Activated CD4-positive, alpha-beta T cell treated with anti-CD3 and anti-CD28 coated beads for 48 hours (primary cell): Measurements from ENCODE around the gene SNAPIN.

Experiments
- DNase-seq: peaks from one replicate; pipeline ENCODE4 v3.0.0-alpha.2; 2020

Gene SNAPIN

GRCh38 chr1:153679337-153680119 is 21.0 kb downstream of the SNAPIN start:
- DNase-seq = peak; percentile 41

GRCh38 chr1:153680120-153680403 is 21.6 kb downstream of the SNAPIN start:
- DNase-seq = no peak

- no peak for DNase-seq
Observed at GRCh38 chr1:153682730-153683129, 24.2 kb downstream of the SNAPIN start.

- no peak for DNase-seq
Observed at GRCh38 chr1:153683854-153684253, 25.4 kb downstream of the SNAPIN start.

GRCh38 chr1:153684892-153685291 is 26.4 kb downstream of the SNAPIN start:
- DNase-seq = no peak

- no peak for DNase-seq
Observed at GRCh38 chr1:153685544-153686340, 27.2 kb downstream of the SNAPIN start.

GRCh38 chr1:153687346-153688125 is 29.0 kb downstream of the SNAPIN start:
- DNase-seq = no peak

GRCh38 chr1:153688276-153688675 is 29.8 kb downstream of the SNAPIN start:
- DNase-seq = no peak

GRCh38 chr1:153688736-153689328 is 30.3 kb downstream of the SNAPIN start:
- no peak for DNase-seq

- DNase-seq = no peak
Observed at GRCh38 chr1:153693466-153693865, 35.0 kb downstream of the SNAPIN start.

GRCh38 chr1:153696741-153697140 is 38.2 kb downstream of the SNAPIN start:
- no peak for DNase-seq

GRCh38 chr1:153697191-153698019 is 38.9 kb downstream of the SNAPIN start:
- no peak for DNase-seq

- DNase-seq = no peak
Observed at GRCh38 chr1:153698020-153698922, 39.8 kb downstream of the SNAPIN start.

GRCh38 chr1:153698923-153699714 is 40.6 kb downstream of the SNAPIN start:
- DNase-seq = no peak

- no peak for DNase-seq
Observed at GRCh38 chr1:153699768-153700167, 41.3 kb downstream of the SNAPIN start.

- no peak for DNase-seq
Observed at GRCh38 chr1:153705484-153705883, 47.0 kb downstream of the SNAPIN start.

GRCh38 chr1:153711026-153711425 is 52.5 kb downstream of the SNAPIN start:
- DNase-seq = no peak
